Common myeloid progenitor, CD34-positive (primary cell): ENCODE results near the gene CYP4F11.

Experiments
- CTCF ChIA-PET: fragments of 350-600 bp; sonication (Branson Sonifier 250); formaldehyde crosslinking; loops from one replicate; lab custom pipeline; 2021; ENCODE audit warnings: antibody characterized with exemption; lab: Charles Lee
- POLR2A ChIA-PET: fragments of 350-600 bp; sonication (Branson Sonifier 250); formaldehyde crosslinking; loops from one replicate; lab custom pipeline; 2021; ENCODE audit warnings: antibody characterized with exemption; lab: Charles Lee
- DNase-seq, 3 donors: peaks; one replicate each; pipeline versions ENCODE4 v3.0.0 to v3.0.0-alpha.2; 2013
- H3K27ac ChIP-seq, 2 experiments: 1 replicate in 1 of 2; 2 replicates in 1 of 2; pipeline ENCODE4 v1.7.0; 2013; ENCODE audit warnings: inconsistent platforms in 2 of 2, low read length in 2 of 2, mild to moderate bottlenecking in 2 of 2, low read depth in 1 of 2, moderate library complexity in 1 of 2; ENCODE audit not compliant: severe bottlenecking in 2 of 2, insufficient read depth in 1 of 2, poor library complexity in 1 of 2
- H3K27me3 ChIP-seq, 5 experiments: replicated peaks in 2 of 5; 1 replicate in 3 of 5; 2 replicates in 2 of 5; pipeline versions ENCODE4 v1.6.1 to v1.7.0; 2013; ENCODE audit warnings: low read length in 4 of 5, mild to moderate bottlenecking in 2 of 5, moderate library complexity in 2 of 5, inconsistent platforms in 1 of 5; ENCODE audit not compliant: insufficient read depth in 5 of 5, control insufficient read depth in 4 of 5
- H3K36me3 ChIP-seq, 4 experiments: 1 replicate in 2 of 4; 2 replicates in 2 of 4; pipeline versions ENCODE4 v1.6.1 to v1.7.0; 2013; ENCODE audit warnings: low read length in 3 of 4, control low read depth in 1 of 4, mild to moderate bottlenecking in 1 of 4; ENCODE audit not compliant: control insufficient read depth in 4 of 4, insufficient read depth in 4 of 4
- H3K4me1 ChIP-seq, 4 experiments: 1 replicate in 3 of 4; 2 replicates in 1 of 4; pipeline versions ENCODE4 v1.6.1 to v1.7.1; 2013; ENCODE audit warnings: low read length in 3 of 4, mild to moderate bottlenecking in 3 of 4, control low read depth in 1 of 4, inconsistent platforms in 1 of 4, moderate library complexity in 1 of 4; ENCODE audit not compliant: control insufficient read depth in 4 of 4, insufficient read depth in 4 of 4; ENCODE audit errors: control extremely low read depth in 1 of 4
- H3K4me3 ChIP-seq, 7 experiments: 1 replicate in 4 of 7; 2 replicates in 3 of 7; pipeline versions ENCODE4 v1.5.1 to v1.7.0; 2013; ENCODE audit warnings: mild to moderate bottlenecking in 7 of 7, low read length in 6 of 7, moderate library complexity in 6 of 7, inconsistent platforms in 2 of 7, low read depth in 2 of 7, control low read depth in 1 of 7; ENCODE audit not compliant: insufficient read depth in 4 of 7, control insufficient read depth in 1 of 7; ENCODE audit errors: extremely low read depth in 1 of 7
- H3K9me3 ChIP-seq, 5 experiments: 1 replicate in 4 of 5; 2 replicates in 1 of 5; pipeline versions ENCODE4 v1.6.1 to v1.7.1; 2013; ENCODE audit warnings: low read length in 4 of 5, mild to moderate bottlenecking in 2 of 5, inconsistent platforms in 1 of 5, low read depth in 1 of 5, moderate library complexity in 1 of 5; ENCODE audit not compliant: control insufficient read depth in 4 of 5, insufficient read depth in 2 of 5; ENCODE audit errors: control extremely low read depth in 1 of 5
- WGBS: methylation state at CpG from one replicate; pipeline ENCODE4 v1.1.5; 2013; ENCODE audit not compliant: insufficient coverage; 5-methylcytosine and 5-hydroxymethylcytosine counted together

CYP4F11 gene

GRCh38 chr19:15869109-15869555 is 65.2 kb downstream of the CYP4F11 start:
- peaks cover 8 to 74% (median 37%) of the 10 kb centered on the region in 4 experiments for H3K4me1 ChIP-seq
- peak; percentile 83 to 93 (median 92) for DNase-seq
- H3K9me3 ChIP-seq, result no peaks in the 10 kb centered on the region
- ChIA-PET POLR2A (interaction anchor here (0.7 to 1.2 kb wide), 3 partner anchors 25 to 32 kb away, joined by 3 to 6 read pairs (median 4); no protein-coding TSS in a partner anchor), CTCF (interaction anchor here (0.7 to 1.8 kb wide), 16 partner anchors 13 to 133 kb away, joined by 3 to 7 read pairs (median 4); partner anchors contain the start of gene CYP4F2)
- no peaks in the 10 kb centered on the region for H3K36me3 ChIP-seq
- no peaks in the 10 kb centered on the region for H3K27me3 ChIP-seq
- H3K4me3 ChIP-seq, result peak overlapping the region in 2 of 7 experiments; percentile 40 to 52
- H3K27ac ChIP-seq, result peak overlapping the region; percentile 40 to 79
- WGBS, result 0% methylated on average over 2 of the region's 3 CpGs

- H3K27ac ChIP-seq, result peak overlapping the region in 1 of 2 experiments; percentile 22
- DNase-seq, result peak; percentile 24 to 83 (median 52)
- H3K36me3 ChIP-seq, result no peaks in the 10 kb centered on the region
- no peaks in the 10 kb centered on the region for H3K9me3 ChIP-seq
- CTCF ChIA-PET, result interaction anchor here (0.8 kb wide), 1 partner anchor 18 kb away, joined by 5 read pairs; no protein-coding TSS in a partner anchor
- WGBS, result no CpG with 5 or more reads among the region's 5 CpGs
- POLR2A ChIA-PET, result no interaction called here
- peaks cover 8 to 67% (median 35%) of the 10 kb centered on the region in 4 experiments for H3K4me1 ChIP-seq
- no peak overlapping the region for H3K4me3 ChIP-seq
- H3K27me3 ChIP-seq, result no peaks in the 10 kb centered on the region
Observed at GRCh38 chr19:15866636-15867035, 67.7 kb downstream of the CYP4F11 start.

GRCh38 chr19:15864824-15865223 is 69.5 kb downstream of the CYP4F11 start:
- WGBS, result 75% methylated on average over 5 of the region's 5 CpGs
- POLR2A ChIA-PET, result interaction anchor here (1.2 kb wide), 1 partner anchor 28 kb away, joined by 3 read pairs; no protein-coding TSS in a partner anchor
- H3K27ac ChIP-seq, result peak overlapping the region in 1 of 2 experiments; percentile 19
- DNase-seq, result no peak
- no peaks in the 10 kb centered on the region for H3K9me3 ChIP-seq
- no peaks in the 10 kb centered on the region for H3K27me3 ChIP-seq
- CTCF ChIA-PET, result interaction anchor here (1.3 kb wide), 1 partner anchor 46 kb away, joined by 3 read pairs; no protein-coding TSS in a partner anchor
- no peaks in the 10 kb centered on the region for H3K36me3 ChIP-seq
- H3K4me1 ChIP-seq, result peaks cover 8 to 49% (median 21%) of the 10 kb centered on the region in 4 experiments
- peak overlapping the region in 1 of 7 experiments; percentile 16 for H3K4me3 ChIP-seq

GRCh38 chr19:15863272-15863671 is 71.1 kb downstream of the CYP4F11 start:
- Histone ChIP-seq H3K9me3 (no peaks in the 10 kb centered on the region), H3K36me3 (no peaks in the 10 kb centered on the region), H3K4me3 (peak overlapping the region in 1 of 7 experiments; percentile 0), H3K27ac (no peak overlapping the region), H3K27me3 (no peaks in the 10 kb centered on the region), H3K4me1 (peaks cover 0 to 34% (median 9%) of the 10 kb centered on the region in 4 experiments)
- 92% methylated on average over 4 of the region's 8 CpGs for WGBS
- DNase-seq, result no peak
- ChIA-PET CTCF (no interaction called here), POLR2A (no interaction called here)

GRCh38 chr19:15862444-15862843 is 71.9 kb downstream of the CYP4F11 start:
- no peaks in the 10 kb centered on the region for H3K9me3 ChIP-seq
- ChIA-PET POLR2A (no interaction called here), CTCF (no interaction called here)
- DNase-seq, result no peak
- 38% methylated on average over 5 of the region's 7 CpGs for WGBS
- no peaks in the 10 kb centered on the region for H3K27me3 ChIP-seq
- no peak overlapping the region for H3K4me3 ChIP-seq
- H3K4me1 ChIP-seq, result peaks cover 0 to 29% (median 4%) of the 10 kb centered on the region in 4 experiments
- H3K27ac ChIP-seq, result no peak overlapping the region
- no peaks in the 10 kb centered on the region for H3K36me3 ChIP-seq
